Measurements from ENCODE around the gene GRM7. TPM values are rescaled to one million over a fixed set of nuclear protein-coding genes. Genes with fewer than 3 reads are reported as not detected.

The GRM7 gene
- total and polyA plus RNA-seq, 2 experiments from 2014 or later = 0.40 TPM; not detected in 1

- TF ChIP-seq ZNF462 (CRISPR knock-in tag; IDR thresholded peaks at IDR 0.05) (no peak), POLR2AphosphoS5 (IDR thresholded peaks at IDR 0.05; ENCODE audit: low read depth) (no peak), NANOG (IDR thresholded peaks at IDR 0.05; ENCODE audit: borderline replicate concordance) (no peak), REST (IDR thresholded peaks at IDR 0.05; ENCODE audit: unreplicated experiment) (no peak), ZNF114 (CRISPR knock-in tag; IDR thresholded peaks at IDR 0.05) (no peak), ZNF331 (CRISPR knock-in tag; IDR thresholded peaks at IDR 0.05; ENCODE audit: low read depth) (no peak), JUNB (IDR thresholded peaks at IDR 0.05; ENCODE audit: unreplicated experiment) (no peak)
Measured at GRCh38 chr3:7766530-7766929, 905.6 kb downstream of the GRM7 start (continued).
